HepG2 (cell line): Measurements from ENCODE around the gene FAM24B.

ENCODE experiments used
- CTCF ChIP-seq: sonication (generic); formaldehyde crosslinking; IDR thresholded peaks from 2 replicates; pipeline ENCODE4 v1.5.0; 2020; ENCODE audit warnings: mild to moderate bottlenecking, missing genetic modification reagents, moderate library complexity
- HNF1A ChIP-seq, 2 experiments: sonication (generic) in 1 of 2; formaldehyde crosslinking in 1 of 2; IDR thresholded peaks; 2 replicates each; pipeline versions ENCODE4 v1.4.0 to v1.6.1; 2016 to 2020; ENCODE audit warnings: borderline replicate concordance in 1 of 2, low read depth in 1 of 2, mild to moderate bottlenecking in 1 of 2, missing genetic modification reagents in 1 of 2
- PATZ1 ChIP-seq: sonication (generic); formaldehyde crosslinking; IDR thresholded peaks from 2 replicates; pipeline ENCODE4 v1.4.0; 2020; ENCODE audit warnings: missing genetic modification reagents
- TEF ChIP-seq: sonication (generic); formaldehyde crosslinking; IDR thresholded peaks from 2 replicates; pipeline ENCODE4 v1.5.0; 2020; ENCODE audit warnings: missing genetic modification reagents
- ZBTB7A ChIP-seq: sonication (generic); formaldehyde crosslinking; IDR thresholded peaks from 2 replicates; pipeline ENCODE4 v1.8.0; 2022; ENCODE audit warnings: mild to moderate bottlenecking, missing genetic modification reagents
- ZBTB8A ChIP-seq: sonication (generic); formaldehyde crosslinking; IDR thresholded peaks from 2 replicates; pipeline ENCODE4 v1.4.0; 2020; ENCODE audit warnings: mild to moderate bottlenecking, low read depth, missing genetic modification reagents, borderline replicate concordance
- ZNF788 ChIP-seq: sonication (generic); formaldehyde crosslinking; IDR thresholded peaks from 2 replicates; pipeline ENCODE4 v1.5.0; 2020; ENCODE audit warnings: mild to moderate bottlenecking, missing genetic modification reagents, borderline replicate concordance

- TF ChIP-seq PATZ1 (CRISPR knock-in tag) (no peak), ZBTB8A (CRISPR knock-in tag) (no peak), ZNF788 (CRISPR knock-in tag) (no peak), CTCF (CRISPR knock-in tag) (no peak), TEF (CRISPR knock-in tag) (no peak), HNF1A (IDR thresholded peaks at IDR 0.05; ENCODE audit: low read depth) (no peak), HNF1A (CRISPR knock-in tag; IDR thresholded peaks at IDR 0.05; ENCODE audit: borderline replicate concordance) (no peak), ZBTB7A (CRISPR knock-in tag) (no peak)
Observed at GRCh38 chr10:122876467-122876855, 2.9 kb downstream of the FAM24B start.
